PC-9 (cell line): ENCODE results near the gene ANKFY1. TPM values are rescaled to one million over a fixed set of nuclear protein-coding genes. Genes with fewer than 3 reads are reported as not detected.

Source experiments
- BruUV-seq: library from RNA; stranded (reverse); fragments of 400-500 nt; replicated peaks from 2 replicates; lab custom pipeline; 2021; lab: Mats Ljungman, UMichigan
- CTCF ChIA-PET: fragments of 300-600 bp; sonication (Branson Sonifier 250); formaldehyde crosslinking; loops from one replicate; lab custom pipeline; 2022; ENCODE audit warnings: antibody characterized with exemption; lab: Charles Lee
- POLR2A ChIA-PET: fragments of 300-600 bp; sonication (Branson Sonifier 250); formaldehyde crosslinking; loops from one replicate; lab custom pipeline; 2022; ENCODE audit warnings: antibody characterized with exemption; ENCODE audit not compliant: unreplicated experiment; lab: Charles Lee
- DNase-seq, 2 experiments: peaks; one replicate each; pipeline versions ENCODE4 v3.0.0 to v3.0.0-alpha.2; 2015 to 2022; ENCODE audit warnings: mixed read lengths in 1 of 2
- H2AFZ ChIP-seq: fragments of 200-600 bp; sonication (generic); 2 replicates; pipeline ENCODE4 v1.8.1; 2017; ENCODE audit warnings: antibody characterized with exemption
- H3F3A ChIP-seq: fragments of 200-600 bp; sonication (generic); 2 replicates; pipeline ENCODE4 v1.8.1; 2017; ENCODE audit warnings: antibody characterized with exemption, mild to moderate bottlenecking, low read depth; ENCODE audit not compliant: insufficient read depth
- H3K27ac ChIP-seq: fragments of 200-600 bp; sonication (generic); 2 replicates; pipeline ENCODE4 v1.6.1; 2016; ENCODE audit warnings: mixed run types
- H3K27me3 ChIP-seq: fragments of 200-600 bp; sonication (generic); 2 replicates; pipeline ENCODE4 v1.6.1; 2016; ENCODE audit warnings: low read depth, mixed run types; ENCODE audit not compliant: insufficient read depth
- H3K36me3 ChIP-seq: fragments of 200-600 bp; sonication (generic); 2 replicates; pipeline ENCODE4 v1.6.1; 2016; ENCODE audit warnings: low read depth, mixed run types
- H3K4me1 ChIP-seq: fragments of 200-600 bp; sonication (generic); replicated peaks from 2 replicates; pipeline ENCODE4 v1.6.1; 2016; ENCODE audit warnings: mixed run types; ENCODE audit not compliant: insufficient read depth
- H3K4me2 ChIP-seq: fragments of 200-600 bp; sonication (generic); 2 replicates; pipeline ENCODE4 v1.6.1; 2017; ENCODE audit warnings: mixed run types
- H3K4me3 ChIP-seq: fragments of 200-600 bp; sonication (generic); 2 replicates; pipeline ENCODE4 v1.6.1; 2016; ENCODE audit warnings: mixed run types
- H3K79me2 ChIP-seq: fragments of 200-600 bp; sonication (generic); 2 replicates; pipeline ENCODE4 v1.6.1; 2017; ENCODE audit warnings: low read depth, mixed run types
- H3K9me2 ChIP-seq: fragments of 200-600 bp; sonication (generic); 2 replicates; pipeline ENCODE4 v1.8.1; 2017; ENCODE audit warnings: mild to moderate bottlenecking; ENCODE audit not compliant: insufficient read depth
- H3K9me3 ChIP-seq: fragments of 200-600 bp; sonication (generic); 2 replicates; pipeline ENCODE4 v1.8.1; 2016; ENCODE audit warnings: low read depth; ENCODE audit not compliant: insufficient read depth
- H4K20me1 ChIP-seq: fragments of 200-600 bp; sonication (generic); 2 replicates; pipeline ENCODE4 v1.8.1; 2017; ENCODE audit not compliant: insufficient read depth
- CTCF ChIP-seq: fragments of 200-600 bp; sonication (generic); conservative IDR thresholded peaks from 2 replicates; pipeline ENCODE4 v1.6.1; 2017; ENCODE audit warnings: mixed run types, antibody characterized with exemption, mild to moderate bottlenecking, moderate library complexity
- EZH2 ChIP-seq: fragments of 200-600 bp; sonication (generic); IDR thresholded peaks from 2 replicates; pipeline ENCODE4 v1.8.0; 2017; ENCODE audit warnings: antibody characterized with exemption, low read depth
- intact Hi-C: fragments of 100-400 bp; cut with micrococcal nuclease; formaldehyde crosslinking; loops from one replicate; pipeline ENCODE4 v1.10.0; 2022; ENCODE audit not compliant: unreplicated experiment
- total RNA-seq: library from RNA; stranded (reverse); gene quantifications from 2 replicates; pipeline ENCODE4 v1.2.3, GENCODE V29; 2021

ANKFY1 gene
- total RNA-seq, 1 experiment from 2014 or later = 63.9 TPM

- ChIA-PET POLR2A (no interaction called here), CTCF (interaction anchor here (1.8 kb wide), 1 partner anchor 10 kb away, joined by 9 read pairs; no protein-coding TSS in a partner anchor)
- H3K9me2 ChIP-seq = no peaks in the 10 kb centered on the region
- H3K4me2 ChIP-seq = no peak overlapping the region
- no TSS peak for BruUV-seq
- H3K4me1 ChIP-seq = no peaks in the 10 kb centered on the region
- H2AFZ ChIP-seq = no peak overlapping the region
- 0 out of 2 replicates have a peak, but pooled peaks cover 2% of the 10 kb centered on the region for H3K79me2 ChIP-seq
- intact Hi-C loops = loop anchor here (10.0 kb wide), 1 partner anchor 415 kb away; no protein-coding TSS in a partner anchor
- no peaks in the 10 kb centered on the region for H3K27me3 ChIP-seq
- no peak for DNase-seq
- H3K27ac ChIP-seq = no peak overlapping the region
- H3K9me3 ChIP-seq = no peaks in the 10 kb centered on the region
- peaks cover 5% of the 10 kb centered on the region for H3F3A ChIP-seq
- TF ChIP-seq EZH2 = no peak
- TF ChIP-seq CTCF = no peak
- H3K4me3 ChIP-seq = no peak overlapping the region
- no peaks in the 10 kb centered on the region; the same call in 1 of the 2 replicates for H4K20me1 ChIP-seq
- H3K36me3 ChIP-seq = peaks cover 23% of the 10 kb centered on the region
Measured at GRCh38 chr17:4209611-4210010, 54.2 kb downstream of the ANKFY1 start.

DNA sequence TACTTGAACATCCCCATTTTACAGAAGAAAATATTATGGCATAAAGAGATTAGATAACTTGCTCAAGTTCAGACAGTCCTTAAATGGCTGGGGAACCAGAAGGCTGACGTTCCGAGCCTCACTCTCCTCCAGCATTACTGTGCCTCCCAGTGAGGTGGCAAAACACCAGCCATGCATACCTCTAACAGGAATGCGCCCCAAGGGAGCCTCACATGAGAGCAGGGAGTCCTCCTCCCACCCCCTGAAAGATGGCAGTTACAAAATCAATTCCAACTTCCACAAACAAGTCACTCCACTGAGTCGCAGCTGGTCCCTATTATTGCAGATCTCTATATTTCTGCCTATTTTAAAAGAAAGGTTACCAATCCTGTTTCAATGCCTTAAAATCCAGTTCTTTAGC lies 55.5 kb downstream of the ANKFY1 start:
- POLR2A ChIA-PET = no interaction called here
- DNase-seq = no peak
- H3K27me3 ChIP-seq = no peaks in the 10 kb centered on the region

DNA sequence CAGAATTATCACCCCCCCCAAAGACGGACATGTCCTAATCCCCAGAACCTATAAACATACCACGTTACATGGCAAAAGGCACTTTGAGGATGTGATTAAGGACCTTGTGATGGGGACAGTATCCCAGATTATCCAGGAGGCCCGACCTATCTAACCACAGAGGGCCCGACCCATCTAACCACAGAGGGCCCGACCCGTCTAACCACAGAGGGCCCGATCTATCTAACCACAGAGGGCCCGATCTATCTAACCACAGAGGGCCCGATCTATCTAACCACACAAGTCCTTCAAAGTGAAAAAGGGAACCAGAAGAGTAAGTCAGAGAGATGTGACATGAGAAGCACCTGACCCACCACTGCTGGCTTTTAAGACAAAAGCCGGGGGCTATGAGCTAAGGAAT lies 56.8 kb downstream of the ANKFY1 start:
- POLR2A ChIA-PET = no interaction called here
- no peak overlapping the region for H3K27ac ChIP-seq
- H3K9me3 ChIP-seq = no peaks in the 10 kb centered on the region
- H3K36me3 ChIP-seq = peaks cover 31% of the 10 kb centered on the region
- CTCF ChIA-PET = interaction anchor here (0.6 to 0.7 kb wide), 2 partner anchors 96 to 113 kb away, joined by 3 read pairs; no protein-coding TSS in a partner anchor
- no peaks in the 10 kb centered on the region; the same call in none of the 2 replicates for H3F3A ChIP-seq
- H3K4me1 ChIP-seq = no peaks in the 10 kb centered on the region
- BruUV-seq = no TSS peak
- no peaks in the 10 kb centered on the region for H3K27me3 ChIP-seq
- no peaks in the 10 kb centered on the region; the same call in 1 of the 2 replicates for H4K20me1 ChIP-seq
- H3K79me2 ChIP-seq = no peaks in the 10 kb centered on the region
- H3K4me2 ChIP-seq = no peak overlapping the region
- no peak overlapping the region for H3K4me3 ChIP-seq
- intact Hi-C loops = no loop called here
- H2AFZ ChIP-seq = no peak overlapping the region
- no peak for DNase-seq
- no peak for TF ChIP-seq CTCF
- TF ChIP-seq EZH2 = no peak
- no peaks in the 10 kb centered on the region for H3K9me2 ChIP-seq

More for the DNA sequence above, 55.5 kb downstream of the ANKFY1 start:
- BruUV-seq = no TSS peak
- CTCF ChIA-PET = no interaction called here
- H3F3A ChIP-seq = peaks cover 5% of the 10 kb centered on the region
- H3K9me2 ChIP-seq = no peaks in the 10 kb centered on the region
- no peaks in the 10 kb centered on the region for H3K9me3 ChIP-seq
- no peak overlapping the region for H3K4me3 ChIP-seq
- no peaks in the 10 kb centered on the region for H3K4me1 ChIP-seq
- no peak overlapping the region for H3K4me2 ChIP-seq
- no peaks in the 10 kb centered on the region; the same call in 1 of the 2 replicates for H4K20me1 ChIP-seq
- intact Hi-C loops = no loop called here
- H3K79me2 ChIP-seq = no peaks in the 10 kb centered on the region
- no peak for TF ChIP-seq CTCF
- no peak overlapping the region for H2AFZ ChIP-seq
- peaks cover 31% of the 10 kb centered on the region for H3K36me3 ChIP-seq
- H3K27ac ChIP-seq = no peak overlapping the region
